GM19467 (cell line): Measurements from ENCODE around the gene GRAP2.
"Not testable (repeated sequence)": the region's sequence is repeated elsewhere in the genome, so short reads cannot be mapped to it uniquely, and the experiment has no call there.

ENCODE experiments used
- ATAC-seq: cut with Tn5 transposase; IDR thresholded peaks from one replicate; pipeline ENCODE4 v1.9.1; 2021; ENCODE audit warnings: mild to moderate bottlenecking, moderate library complexity; ENCODE audit not compliant: unreplicated experiment

The GRAP2 gene

GRCh38 chr22:39896313-39896996, 4.4 kb upstream of the GRAP2 start:
- ATAC-seq: no peak

- ATAC-seq: no peak
These were observed 3.0 kb upstream of the GRAP2 start for GRCh38 chr22:39897841-39898240.

- no peak for ATAC-seq
These were observed 1.9 kb upstream of the GRAP2 start for GRCh38 chr22:39898997-39899396.

- ATAC-seq: no peak
These were observed 772 bp downstream of the GRAP2 start for GRCh38 chr22:39901565-39902146.

- ATAC-seq: not testable (repeated sequence)
These were observed 3.1 kb downstream of the GRAP2 start for GRCh38 chr22:39904024-39904423.

GRCh38 chr22:39904862-39905261, 4.0 kb downstream of the GRAP2 start:
- ATAC-seq: no peak

GRCh38 chr22:39905687-39906086, 4.8 kb downstream of the GRAP2 start:
- ATAC-seq: no peak

- no peak for ATAC-seq
These were observed 5.3 kb downstream of the GRAP2 start for GRCh38 chr22:39906207-39906606.

GRCh38 chr22:39907047-39907446, 6.2 kb downstream of the GRAP2 start:
- ATAC-seq: no peak

GRCh38 chr22:39907605-39908097, 6.8 kb downstream of the GRAP2 start:
- no peak for ATAC-seq

GRCh38 chr22:39908136-39908535, 7.3 kb downstream of the GRAP2 start:
- no peak for ATAC-seq

- no peak for ATAC-seq
These were observed 7.9 kb downstream of the GRAP2 start for GRCh38 chr22:39908737-39909136.

GRCh38 chr22:39910876-39911613, 10.2 kb downstream of the GRAP2 start:
- ATAC-seq: no peak

GRCh38 chr22:39913321-39913720, 12.4 kb downstream of the GRAP2 start:
- ATAC-seq: no peak

GRCh38 chr22:39913886-39914285, 13.0 kb downstream of the GRAP2 start:
- ATAC-seq: no peak

GRCh38 chr22:39914584-39914983, 13.7 kb downstream of the GRAP2 start:
- no peak for ATAC-seq

- no peak for ATAC-seq
These were observed 14.4 kb downstream of the GRAP2 start for GRCh38 chr22:39915295-39915726.

- ATAC-seq: no peak
These were observed 15.6 kb downstream of the GRAP2 start for GRCh38 chr22:39916496-39916895.

GRCh38 chr22:39917197-39917643, 16.3 kb downstream of the GRAP2 start:
- ATAC-seq: no peak

- ATAC-seq: no peak
These were observed 17.1 kb downstream of the GRAP2 start for GRCh38 chr22:39917776-39918495.

GRCh38 chr22:39920134-39920743, 19.4 kb downstream of the GRAP2 start:
- no peak for ATAC-seq
